HK-2 (cell line): ENCODE measurements around the gene IFNAR1.
"Not testable (repeated sequence)": the region's sequence is repeated elsewhere in the genome, so short reads cannot be mapped to it uniquely, and the experiment has no call there.

Experiments used
- DNase-seq: peaks from one replicate; pipeline ENCODE4 v3.0.0-alpha.2; 2018; ENCODE audit not compliant: unreplicated experiment

The IFNAR1 gene

DNA sequence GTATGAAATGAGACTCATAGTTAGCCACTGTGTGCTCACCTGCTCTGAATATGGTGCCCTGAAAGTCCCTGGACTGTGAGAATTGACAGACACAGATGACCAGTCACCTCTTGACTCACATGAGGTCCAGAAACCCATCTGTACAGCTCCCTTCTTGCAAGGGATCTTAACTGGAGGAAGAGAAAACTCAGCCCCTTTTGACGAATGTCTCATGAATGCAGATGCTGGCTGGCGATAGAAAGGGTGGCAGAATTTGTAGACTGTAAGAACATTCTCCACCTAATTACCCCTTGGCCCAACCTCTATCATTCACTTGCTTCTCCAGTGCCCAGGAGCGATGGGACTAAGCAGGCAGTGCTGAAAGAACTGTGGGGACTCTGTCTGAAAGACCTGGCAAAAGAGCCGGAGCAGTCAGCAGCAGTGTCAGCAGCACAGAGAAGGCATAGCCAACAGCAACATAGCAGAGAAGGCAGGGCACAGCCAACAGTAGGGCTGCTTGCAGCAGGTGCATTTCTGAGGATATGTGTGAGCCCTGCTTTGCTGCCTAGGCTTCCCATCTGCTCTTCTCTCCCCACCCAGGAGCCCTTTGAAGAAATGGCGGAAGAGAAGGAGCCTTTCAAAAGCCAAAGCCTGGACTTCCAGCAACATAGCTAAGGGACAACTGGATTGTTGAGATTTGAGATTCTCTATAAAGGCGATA, 52.6 kb downstream of the IFNAR1 start:
- DNase-seq = no peak

DNA sequence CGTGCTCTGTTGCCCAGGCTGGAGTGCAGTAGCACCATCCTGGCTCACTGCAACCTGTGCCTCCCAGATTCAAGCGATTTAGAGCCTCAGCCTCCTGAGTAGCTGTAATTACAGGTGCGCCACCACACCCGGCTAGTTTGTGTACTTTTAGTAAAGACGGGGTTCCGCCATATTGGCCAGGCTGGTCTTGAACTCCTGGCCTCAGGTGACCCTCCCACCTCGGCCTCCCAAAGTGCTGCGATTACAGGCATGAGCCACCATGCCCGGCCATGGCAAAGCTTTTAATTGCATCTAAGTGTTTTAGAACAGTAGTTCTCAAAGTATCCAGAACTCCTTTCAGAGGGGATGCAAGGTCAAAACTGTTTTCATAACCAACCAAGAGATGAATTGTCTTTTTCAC, 53.3 kb downstream of the IFNAR1 start:
- DNase-seq = no peak

DNA sequence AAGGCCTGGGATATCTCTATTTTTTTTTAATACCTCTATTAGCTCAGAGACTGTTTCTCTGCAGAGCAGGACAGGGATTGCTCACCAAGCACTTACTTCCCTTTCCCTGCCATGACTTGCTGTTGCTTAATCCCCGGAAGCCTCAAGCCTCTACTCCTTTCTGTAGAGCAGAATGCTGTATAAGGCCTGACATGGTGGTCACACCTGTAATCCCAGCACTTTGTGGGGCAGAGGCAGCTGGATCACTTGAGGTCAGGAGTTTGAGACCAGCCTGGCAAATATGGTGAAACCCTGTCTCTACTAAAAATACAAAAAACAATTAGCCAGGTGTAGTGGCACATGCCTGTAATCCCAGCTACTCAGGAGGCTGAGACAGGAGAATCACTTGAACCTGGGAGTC, 55.2 kb downstream of the IFNAR1 start:
- not testable (repeated sequence) for DNase-seq

DNA sequence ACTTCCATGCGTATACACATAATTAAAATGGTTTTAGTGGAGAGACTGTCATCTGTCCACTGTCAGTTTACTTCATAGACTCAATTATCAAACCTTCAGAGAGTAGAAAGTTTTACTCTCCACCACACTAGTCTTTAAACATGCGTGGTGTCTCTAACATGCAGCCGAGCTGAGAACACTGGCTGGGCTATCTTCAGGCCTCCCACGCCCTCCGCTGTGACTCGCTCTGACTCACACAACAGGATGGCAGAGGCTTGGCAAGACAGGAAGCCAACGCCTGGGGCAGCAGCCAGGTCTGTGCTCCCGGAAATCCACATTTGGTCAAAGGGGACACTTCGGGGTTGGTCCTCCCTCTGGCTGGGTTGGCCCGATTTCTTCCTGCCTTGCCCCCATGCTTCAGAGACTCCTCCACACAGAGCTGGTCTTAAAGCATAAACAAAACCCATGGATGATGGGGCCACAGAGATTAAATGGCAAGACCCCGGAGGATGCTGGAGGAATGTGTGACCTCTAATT, 55.8 kb downstream of the IFNAR1 start:
- DNase-seq = peak; percentile 84

DNA sequence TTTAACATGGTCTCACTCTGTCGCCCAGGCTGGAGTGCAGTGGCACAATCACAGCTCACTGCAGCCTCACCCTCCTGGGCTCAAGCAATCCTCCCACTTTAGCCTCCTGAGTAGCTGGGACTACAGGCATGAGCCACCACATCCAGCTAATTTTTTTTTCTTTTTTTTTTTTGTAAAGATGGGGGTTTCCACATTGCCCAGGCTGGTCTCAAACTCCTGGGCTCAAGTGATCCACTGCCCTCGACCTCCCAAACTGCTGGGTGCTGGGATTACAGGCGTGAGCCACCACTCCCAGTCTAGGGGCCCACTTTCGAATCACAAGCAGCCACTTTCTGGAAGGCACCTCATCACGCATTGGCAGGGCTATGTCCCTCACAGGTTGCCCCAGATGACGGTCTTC, 56.6 kb downstream of the IFNAR1 start:
- not testable (repeated sequence) for DNase-seq

DNA sequence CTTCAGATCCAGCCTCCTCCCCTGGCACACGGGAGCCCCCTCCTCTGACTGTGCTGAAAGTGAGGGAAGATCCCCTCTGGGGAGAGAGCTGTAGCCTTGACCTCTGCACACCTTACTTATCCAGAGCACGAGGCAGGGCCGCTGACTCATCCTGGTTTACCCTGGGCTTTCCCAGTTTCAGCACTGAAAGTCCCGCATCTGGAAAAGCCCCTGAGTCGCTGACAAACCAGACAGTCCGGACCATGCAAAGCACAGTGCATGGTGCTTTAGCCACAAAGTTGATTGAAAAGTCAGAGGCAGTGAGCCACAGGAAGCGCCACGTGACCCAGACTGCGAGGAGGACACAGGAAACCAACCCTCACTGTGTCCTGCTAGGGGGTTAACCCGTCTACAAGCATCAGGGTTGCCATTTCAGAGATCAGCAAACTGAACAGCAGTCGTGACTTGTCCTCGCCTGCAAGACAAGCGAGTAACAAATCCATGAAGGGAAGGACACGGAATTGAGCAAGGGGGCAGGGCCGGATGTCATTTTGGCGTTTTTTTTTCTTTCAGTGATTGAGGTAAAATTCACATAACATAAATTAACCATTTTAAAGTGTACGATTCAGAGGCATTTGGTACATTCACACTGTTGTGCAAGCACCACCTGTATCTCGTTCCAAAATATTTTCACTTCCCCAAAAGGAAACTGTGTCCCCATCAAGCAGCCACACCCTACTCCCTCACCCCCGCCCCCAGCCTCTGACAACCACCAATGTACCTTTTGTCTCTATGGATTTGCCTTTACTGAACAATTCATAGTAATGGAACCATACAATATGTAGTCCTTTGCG, 58.5 kb downstream of the IFNAR1 start:
- peak; percentile 78 for DNase-seq

DNA sequence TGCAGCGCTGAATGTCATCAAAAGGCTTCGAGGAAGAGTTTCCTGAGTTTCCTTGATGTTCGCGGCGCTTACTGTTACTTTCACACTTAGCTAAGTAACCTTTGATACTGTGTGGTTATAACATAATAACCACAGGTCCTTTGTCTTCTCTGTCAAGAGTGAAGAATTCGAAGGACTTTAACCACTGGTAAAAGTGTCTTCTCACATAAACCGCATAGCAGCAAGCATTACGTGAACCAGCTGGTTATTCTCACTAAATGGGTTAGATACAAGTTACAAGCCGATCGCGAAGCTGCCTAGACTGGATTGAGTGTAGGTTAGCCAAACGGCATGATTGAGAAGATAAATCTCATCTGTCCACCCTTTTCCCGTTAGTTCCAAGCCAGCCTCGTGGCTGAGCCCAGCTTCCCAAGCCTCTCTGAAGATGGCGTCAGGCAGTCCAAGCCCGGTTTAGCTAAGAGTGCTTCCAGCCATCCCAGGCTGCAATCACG, 60.1 kb downstream of the IFNAR1 start:
- DNase-seq = no peak

DNA sequence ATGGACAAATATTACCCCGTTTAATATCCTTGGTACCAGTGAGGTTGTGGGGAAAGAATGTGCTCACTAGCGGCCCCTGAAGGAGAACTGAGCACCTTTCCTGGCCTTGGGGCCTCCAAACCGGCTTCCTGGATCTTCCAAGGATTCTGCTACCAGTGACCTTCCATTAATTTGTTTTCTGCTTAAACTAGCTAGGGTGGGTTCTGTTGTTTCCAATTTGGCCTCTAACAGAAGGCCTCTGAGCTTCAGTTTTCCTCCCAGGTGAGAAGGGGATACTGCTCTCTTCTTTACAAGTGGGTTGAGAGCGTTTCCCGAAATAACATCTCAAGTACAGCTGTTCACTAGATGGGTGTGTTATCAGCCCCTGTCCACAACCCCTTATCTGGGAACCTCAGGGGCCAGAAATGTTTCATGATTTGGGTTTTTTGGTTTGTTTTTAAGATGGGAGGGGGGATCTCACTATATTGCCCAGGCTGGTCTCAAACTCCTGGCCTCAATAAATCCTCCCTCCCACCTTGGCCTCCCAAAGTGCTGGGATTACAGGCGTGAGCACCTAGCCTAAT, 61.5 kb downstream of the IFNAR1 start:
- no peak for DNase-seq

DNA sequence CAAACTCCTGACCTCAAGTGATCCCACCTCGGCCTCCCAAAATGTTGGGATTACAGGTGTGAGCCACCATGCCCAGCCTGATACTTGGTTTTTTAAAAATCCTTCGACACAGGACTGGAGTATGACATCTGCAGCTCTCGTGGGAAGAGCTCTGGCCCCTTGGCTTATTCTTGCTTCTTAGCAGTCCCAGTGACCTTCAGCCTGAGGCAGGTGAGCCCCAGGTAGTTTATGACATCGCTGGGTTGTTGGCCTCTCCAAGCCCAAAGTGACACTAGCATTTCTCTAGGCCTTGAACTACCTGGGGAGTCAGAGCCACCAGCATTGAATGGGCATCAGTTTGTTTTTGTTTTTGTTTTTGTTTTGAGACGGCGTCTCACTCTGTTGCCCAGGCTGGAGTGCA, 62.5 kb downstream of the IFNAR1 start:
- DNase-seq = no peak

DNA sequence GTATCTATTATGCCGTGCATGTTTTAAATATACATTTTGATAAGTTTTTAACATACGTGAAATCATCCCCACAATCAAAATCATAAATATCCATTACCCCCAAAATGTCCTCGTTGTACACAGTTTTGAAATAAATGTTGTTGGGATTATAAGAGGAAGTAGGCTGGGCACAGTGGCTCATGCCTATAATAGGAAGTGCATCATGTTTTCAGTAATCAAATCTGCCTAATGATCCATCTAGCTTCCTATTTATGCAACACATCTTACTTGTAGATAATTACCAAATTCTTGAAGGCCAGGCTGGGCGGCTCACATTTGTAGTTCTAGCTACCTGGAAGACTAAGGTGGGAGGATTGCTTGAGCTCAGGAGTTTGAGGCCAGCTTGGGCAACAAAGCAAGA, 63.4 kb downstream of the IFNAR1 start:
- no peak for DNase-seq

DNA sequence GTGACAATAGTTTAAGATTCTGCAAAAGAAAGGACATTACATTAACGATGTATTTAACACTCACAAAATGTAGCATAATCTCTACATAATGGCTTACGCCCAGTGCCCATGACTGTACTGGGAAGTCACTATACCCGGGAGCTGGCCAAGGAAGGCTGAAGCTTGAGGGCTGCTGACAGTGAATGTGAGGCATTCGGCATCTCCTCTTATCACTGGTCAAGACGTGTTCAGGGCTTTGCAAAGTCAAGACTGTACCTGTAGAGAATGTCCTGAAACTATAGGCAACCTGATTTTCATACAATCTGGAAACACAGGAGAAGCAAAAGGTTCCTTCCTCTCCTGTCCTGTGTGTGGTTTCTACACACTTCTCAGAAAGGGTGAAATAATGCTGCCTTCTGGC, 65.7 kb downstream of the IFNAR1 start:
- no peak for DNase-seq

DNA sequence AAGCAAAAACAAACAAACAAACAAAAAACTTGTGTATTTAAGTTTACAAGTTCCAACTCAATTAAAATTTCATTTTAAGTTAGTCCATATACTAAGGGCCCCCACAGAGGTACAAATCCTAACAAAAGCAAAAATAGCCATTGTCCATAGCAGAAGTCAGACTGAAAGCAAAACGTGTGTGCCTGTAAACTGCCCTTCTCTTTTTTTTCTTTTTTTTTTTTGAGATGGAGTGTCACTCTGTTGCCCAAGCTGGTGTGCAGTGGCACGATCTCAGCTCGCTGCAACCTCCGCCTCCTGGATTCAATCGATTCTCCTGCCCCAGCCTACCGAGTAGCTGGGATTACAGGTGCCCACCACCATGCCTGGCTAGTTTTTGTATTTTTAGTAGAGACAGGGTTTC, 66.9 kb downstream of the IFNAR1 start:
- no peak for DNase-seq

DNA sequence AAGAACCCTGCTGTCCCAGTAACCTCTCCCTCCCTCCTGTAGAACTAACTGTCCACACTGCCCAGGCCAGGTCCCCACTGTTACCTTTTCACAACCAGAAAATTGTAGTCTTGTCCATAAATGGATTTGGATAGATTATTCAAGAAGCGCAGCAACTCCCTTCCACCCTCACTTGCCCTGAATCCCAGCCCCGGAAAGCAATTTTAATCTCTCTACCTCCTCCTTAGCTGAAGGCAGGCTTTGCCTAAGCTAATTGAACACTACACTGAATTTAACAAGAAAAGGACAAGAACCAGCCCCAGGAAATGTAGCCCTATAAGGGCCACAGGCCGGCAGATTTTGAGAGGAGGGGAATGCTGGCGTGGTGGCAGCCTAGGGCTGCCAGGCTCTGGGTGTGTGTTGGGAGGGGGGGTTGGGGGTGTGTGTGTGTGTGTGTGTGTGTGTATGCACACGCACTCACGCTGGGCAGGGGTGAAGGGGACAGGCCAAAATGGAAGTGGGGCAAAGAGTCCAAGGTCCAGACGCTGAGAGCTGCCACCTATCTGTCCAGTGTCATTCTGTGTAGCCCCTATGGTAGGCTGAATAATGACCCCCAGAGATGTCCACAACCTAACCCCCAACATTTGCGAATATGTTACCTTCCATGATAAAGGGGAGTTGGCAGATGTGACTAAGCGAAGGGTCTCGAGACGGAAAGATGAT, 67.7 kb downstream of the IFNAR1 start:
- DNase-seq = no peak

DNA sequence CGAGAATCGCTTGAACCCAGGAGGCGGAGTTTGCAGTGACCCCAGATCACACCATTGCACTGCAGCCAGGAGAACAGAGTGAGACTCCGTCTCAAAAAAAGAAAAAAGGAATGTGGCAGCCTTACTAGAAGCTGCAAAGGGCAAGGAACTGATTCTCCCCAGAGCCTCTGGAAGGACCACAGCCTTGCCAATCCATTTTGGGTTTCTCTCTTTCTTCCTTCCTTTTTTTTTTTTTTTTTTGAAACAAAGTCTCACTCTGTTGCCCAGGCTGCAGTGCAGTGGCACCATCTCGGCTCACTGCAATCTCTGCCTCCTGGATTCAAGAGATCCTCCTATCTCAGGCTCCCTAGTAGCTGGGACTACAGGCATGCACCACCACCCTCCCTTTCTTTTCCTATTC, 68.6 kb downstream of the IFNAR1 start:
- DNase-seq = no peak

DNA sequence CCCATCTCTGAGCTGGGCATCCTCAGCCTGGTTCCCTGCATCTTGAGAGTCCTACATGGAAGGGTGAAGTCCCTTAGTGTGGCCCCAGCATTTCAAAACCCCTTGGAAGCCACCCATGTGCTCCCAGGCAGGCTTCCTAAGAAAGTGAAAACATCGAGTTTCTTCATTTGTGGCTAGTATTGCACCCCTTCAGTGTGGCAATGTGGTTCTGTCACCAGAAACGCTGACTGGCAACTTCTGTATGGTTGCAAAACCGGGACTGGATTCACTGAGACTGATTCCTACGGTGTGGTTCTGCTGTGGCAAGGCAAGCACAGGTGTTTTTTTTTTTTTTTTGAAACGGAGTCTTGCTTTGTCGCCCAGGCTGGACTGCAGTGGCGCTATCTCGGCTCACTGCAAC, 69.5 kb downstream of the IFNAR1 start:
- no peak for DNase-seq

DNA sequence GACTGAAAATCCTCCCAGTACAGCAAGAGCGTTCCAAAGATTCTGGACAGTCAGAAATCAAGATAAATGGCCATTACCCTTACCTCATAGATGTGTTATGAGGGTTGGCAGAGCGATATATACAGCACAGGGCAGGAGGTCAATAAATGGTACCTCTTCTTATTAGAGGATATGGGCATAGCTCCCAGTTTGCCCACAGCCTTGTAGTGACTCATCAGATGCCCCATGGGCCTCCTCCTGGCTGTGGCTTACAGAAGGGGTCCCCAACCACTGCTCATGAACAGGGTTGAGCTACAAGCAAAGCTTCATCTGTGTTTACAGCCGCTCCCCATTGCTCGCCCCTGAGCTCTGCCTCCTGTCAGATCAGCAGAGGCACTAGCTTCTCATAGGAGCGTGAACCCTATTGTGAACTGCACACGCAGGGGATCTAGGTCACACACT, 71.1 kb downstream of the IFNAR1 start:
- DNase-seq = no peak

DNA sequence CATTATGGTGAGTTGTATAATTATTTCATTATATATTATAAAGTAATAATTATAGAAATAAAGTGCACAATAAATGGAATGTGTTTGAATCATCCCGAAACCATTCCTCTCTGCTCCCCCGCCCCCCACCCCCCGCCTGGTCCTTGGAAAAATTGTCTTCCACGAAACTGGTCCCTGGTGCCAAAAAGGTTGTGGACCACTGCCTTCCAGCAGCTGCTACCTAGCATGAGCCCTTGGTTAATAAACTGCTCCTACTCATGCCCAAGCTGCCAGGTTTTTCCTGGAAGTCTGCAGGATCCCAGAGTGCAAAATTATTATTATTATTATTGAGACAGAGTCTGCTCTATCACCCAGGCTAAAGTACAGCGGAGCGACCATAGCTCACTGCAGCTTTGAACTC, 71.7 kb downstream of the IFNAR1 start:
- no peak for DNase-seq

DNA sequence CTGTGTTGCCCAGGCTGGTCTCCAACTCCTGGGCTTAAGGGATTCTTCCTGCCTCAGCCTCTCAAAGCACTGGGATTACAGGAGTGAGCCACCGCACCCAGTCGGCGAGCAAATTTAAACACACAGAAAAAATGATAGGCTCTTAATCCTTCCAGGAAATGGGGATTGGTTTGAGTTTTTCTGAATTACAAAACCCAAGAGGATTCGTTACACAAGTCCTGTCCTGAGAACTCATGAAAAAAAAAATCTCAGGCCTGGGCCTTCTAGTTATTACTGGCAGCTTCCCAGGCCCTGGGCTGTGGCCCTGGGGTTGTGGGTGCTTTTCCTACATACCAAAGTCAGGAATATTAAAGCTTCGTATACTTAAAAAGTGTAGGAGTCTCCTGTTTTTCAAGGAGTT, 72.2 kb downstream of the IFNAR1 start:
- DNase-seq = no peak

DNA sequence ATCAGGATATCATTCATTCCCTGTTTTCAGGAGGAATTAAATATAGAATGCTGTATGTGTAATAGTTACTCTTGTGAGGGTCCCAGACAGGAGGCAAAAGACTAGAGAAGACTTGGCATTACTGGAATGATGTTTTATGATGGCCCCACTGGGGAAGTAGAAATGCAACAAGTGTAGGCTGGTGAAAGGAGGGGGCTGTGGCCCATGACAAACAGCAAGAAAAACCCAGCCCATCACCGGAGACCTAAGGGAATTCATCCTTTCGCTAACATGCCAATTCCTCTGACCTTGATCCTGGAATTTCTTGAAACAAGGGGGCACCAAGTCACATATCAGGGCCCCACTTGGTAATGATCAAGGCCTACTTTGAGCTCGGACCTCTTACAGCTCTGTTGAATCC, 72.9 kb downstream of the IFNAR1 start:
- DNase-seq = no peak

DNA sequence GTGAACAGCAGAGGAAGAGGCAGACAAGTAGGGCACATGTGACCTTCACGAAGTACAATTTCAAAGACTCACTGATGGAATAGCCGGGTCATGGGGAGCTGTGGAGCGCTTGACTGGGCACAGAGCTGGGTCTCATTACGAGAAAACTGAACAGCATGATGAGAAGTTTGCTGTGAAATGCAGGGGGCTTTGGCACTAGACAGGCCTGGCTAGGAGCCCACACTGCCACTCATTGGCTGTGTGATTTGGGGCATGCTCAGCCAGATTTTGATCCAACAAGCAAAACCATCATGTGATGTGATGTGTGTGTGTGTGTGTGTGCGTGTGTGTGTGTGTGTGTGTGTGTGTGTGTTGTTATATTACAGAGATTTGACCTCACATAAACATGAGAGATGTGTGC, 73.6 kb downstream of the IFNAR1 start:
- DNase-seq = no peak

DNA sequence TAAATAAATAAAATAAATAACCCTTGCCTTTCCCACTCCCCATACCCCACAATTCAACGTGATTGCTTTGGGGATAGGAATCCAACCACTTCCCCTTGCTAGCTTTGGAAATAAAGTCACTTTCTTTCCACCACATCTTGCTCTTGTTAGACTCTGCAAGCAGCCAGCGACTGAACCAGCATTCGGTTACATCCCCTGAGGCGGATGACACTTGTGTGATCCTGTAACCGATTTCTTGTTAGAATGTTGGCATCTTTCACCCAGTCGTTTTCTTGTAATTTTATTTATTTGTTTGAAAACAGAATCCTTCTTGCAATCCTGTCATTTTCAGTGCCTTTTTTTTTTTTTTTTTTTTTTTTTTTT, 76.8 kb downstream of the IFNAR1 start:
- no peak for DNase-seq
